ENCODE measurements around the gene RAB38. TPM values are rescaled to one million over a fixed set of nuclear protein-coding genes. Genes with fewer than 3 reads are reported as not detected.

RAB38 gene
- total RNA-seq, 1 experiment from 2014 or later: 7.3 TPM

DNA sequence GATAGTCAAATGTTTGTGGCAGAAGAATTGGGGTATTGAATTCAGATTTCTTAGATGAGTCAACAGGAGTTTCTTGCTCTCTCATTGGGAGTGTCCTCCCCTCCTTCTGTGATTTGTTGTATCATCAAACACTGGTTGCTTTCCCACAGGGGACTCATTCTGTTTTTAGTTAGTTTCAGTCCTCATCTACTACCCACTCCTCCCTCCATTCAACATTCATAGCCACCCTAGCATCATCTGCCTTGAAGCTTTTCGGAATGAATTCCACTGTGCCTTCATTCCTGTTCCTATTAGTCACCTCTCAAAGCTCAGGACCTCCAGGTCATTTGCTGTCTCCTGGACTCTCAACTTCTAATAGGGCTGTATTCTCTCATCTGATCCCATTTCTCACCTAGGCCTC is 31.5 kb upstream of the RAB38 start:
- H3K36me3 Mint-ChIP-seq (ENCODE audit: insufficient read depth, unreplicated experiment): no peaks in the 10 kb centered on the region
- TF ChIP-seq, protein P1, sequence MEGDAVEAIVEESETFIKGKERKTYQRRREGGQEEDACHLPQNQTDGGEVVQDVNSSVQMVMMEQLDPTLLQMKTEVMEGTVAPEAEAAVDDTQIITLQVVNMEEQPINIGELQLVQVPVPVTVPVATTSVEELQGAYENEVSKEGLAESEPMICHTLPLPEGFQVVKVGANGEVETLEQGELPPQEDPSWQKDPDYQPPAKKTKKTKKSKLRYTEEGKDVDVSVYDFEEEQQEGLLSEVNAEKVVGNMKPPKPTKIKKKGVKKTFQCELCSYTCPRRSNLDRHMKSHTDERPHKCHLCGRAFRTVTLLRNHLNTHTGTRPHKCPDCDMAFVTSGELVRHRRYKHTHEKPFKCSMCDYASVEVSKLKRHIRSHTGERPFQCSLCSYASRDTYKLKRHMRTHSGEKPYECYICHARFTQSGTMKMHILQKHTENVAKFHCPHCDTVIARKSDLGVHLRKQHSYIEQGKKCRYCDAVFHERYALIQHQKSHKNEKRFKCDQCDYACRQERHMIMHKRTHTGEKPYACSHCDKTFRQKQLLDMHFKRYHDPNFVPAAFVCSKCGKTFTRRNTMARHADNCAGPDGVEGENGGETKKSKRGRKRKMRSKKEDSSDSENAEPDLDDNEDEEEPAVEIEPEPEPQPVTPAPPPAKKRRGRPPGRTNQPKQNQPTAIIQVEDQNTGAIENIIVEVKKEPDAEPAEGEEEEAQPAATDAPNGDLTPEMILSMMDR (IDR thresholded peaks at IDR 0.05; ENCODE audit: unreplicated experiment): no peak

DNA sequence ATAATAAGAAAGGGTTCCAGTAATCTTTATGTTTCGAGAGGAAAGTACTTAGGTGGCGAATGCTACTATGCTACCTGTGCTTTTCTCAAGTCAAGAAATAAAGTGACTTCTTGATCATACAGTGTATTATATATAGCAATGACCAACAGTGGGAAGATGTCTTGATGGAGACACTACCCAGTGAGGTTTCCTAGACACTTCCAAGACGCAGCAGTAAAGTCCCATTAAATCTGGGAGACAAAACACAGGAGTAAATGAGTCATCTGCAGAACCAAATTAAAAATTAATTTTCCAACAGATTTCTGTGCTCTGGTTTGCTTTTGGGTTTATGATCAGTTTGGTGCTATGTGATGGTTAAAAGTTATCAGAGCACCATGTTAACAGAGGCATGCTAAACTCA is 29.1 kb upstream of the RAB38 start:
- no TSS peak for BruUV-seq (replicated peaks)
- H3K27ac Mint-ChIP-seq (ENCODE audit: unreplicated experiment): no peak overlapping the region
- TF ChIP-seq, protein P1 (IDR thresholded peaks at IDR 0.05; ENCODE audit: unreplicated experiment): no peak

More for the DNA sequence above, 31.5 kb upstream of the RAB38 start:
- peaks cover 9% of the 10 kb centered on the region for H3K4me1 Mint-ChIP-seq (ENCODE audit: low read depth, unreplicated experiment)
- intact Hi-C loops (cut with micrococcal nuclease; ENCODE audit: unreplicated experiment): no loop called here
- H3K4me3 Mint-ChIP-seq (ENCODE audit: low read depth, unreplicated experiment): no peak overlapping the region
- H3K27me3 Mint-ChIP-seq (ENCODE audit: unreplicated experiment): no peaks in the 10 kb centered on the region
- no peak for DNase-seq
- no TSS peak for BruUV-seq (replicated peaks)
- no peak overlapping the region for H3K27ac Mint-ChIP-seq (ENCODE audit: unreplicated experiment)
- H3K9me3 Mint-ChIP-seq (ENCODE audit: low read depth, unreplicated experiment): peaks cover 3% of the 10 kb centered on the region
- CTCF ChIA-PET: no interaction called here

DNA sequence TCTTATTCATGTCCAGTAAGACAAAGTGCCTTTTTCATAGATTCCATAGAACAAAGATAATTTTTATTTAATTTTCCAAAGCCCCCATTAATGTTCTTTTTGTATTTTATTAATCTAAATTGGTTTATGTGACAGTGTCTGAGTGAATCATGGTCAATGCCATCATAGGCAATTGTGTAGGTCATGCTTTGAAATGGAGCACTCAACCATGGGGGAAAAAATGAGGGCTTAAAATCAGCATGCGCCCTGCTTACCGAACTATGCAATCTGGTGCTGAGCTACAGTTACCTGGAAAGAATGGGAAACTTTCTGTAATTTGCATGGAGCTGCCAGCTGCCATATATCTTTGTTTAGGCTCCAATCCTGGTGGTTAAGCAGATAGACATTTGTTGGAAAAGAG is 28.4 kb upstream of the RAB38 start:
- intact Hi-C loops (cut with micrococcal nuclease; ENCODE audit: unreplicated experiment): no loop called here
- Mint-ChIP-seq H3K36me3 (ENCODE audit: insufficient read depth, unreplicated experiment) (no peaks in the 10 kb centered on the region), H3K9me3 (ENCODE audit: low read depth, unreplicated experiment) (no peaks in the 10 kb centered on the region), H3K27ac (ENCODE audit: unreplicated experiment) (no peak overlapping the region), H3K4me1 (ENCODE audit: low read depth, unreplicated experiment) (peaks cover 1% of the 10 kb centered on the region), H3K4me3 (ENCODE audit: low read depth, unreplicated experiment) (no peak overlapping the region), H3K27me3 (ENCODE audit: unreplicated experiment) (no peaks in the 10 kb centered on the region)
- no peak for DNase-seq
- CTCF ChIA-PET: no interaction called here
- BruUV-seq (replicated peaks): no TSS peak
- TF ChIP-seq, protein P1 (IDR thresholded peaks at IDR 0.05; ENCODE audit: unreplicated experiment): no peak

More for the DNA sequence above, 29.1 kb upstream of the RAB38 start:
- DNase-seq: no peak
- H3K9me3 Mint-ChIP-seq (ENCODE audit: low read depth, unreplicated experiment): peaks cover 3% of the 10 kb centered on the region
- intact Hi-C loops (cut with micrococcal nuclease; ENCODE audit: unreplicated experiment): no loop called here
- H3K4me1 Mint-ChIP-seq (ENCODE audit: low read depth, unreplicated experiment): peaks cover 9% of the 10 kb centered on the region
- CTCF ChIA-PET: no interaction called here
- H3K4me3 Mint-ChIP-seq (ENCODE audit: low read depth, unreplicated experiment): no peak overlapping the region
- no peaks in the 10 kb centered on the region for H3K36me3 Mint-ChIP-seq (ENCODE audit: insufficient read depth, unreplicated experiment)
- no peaks in the 10 kb centered on the region for H3K27me3 Mint-ChIP-seq (ENCODE audit: unreplicated experiment)

DNA sequence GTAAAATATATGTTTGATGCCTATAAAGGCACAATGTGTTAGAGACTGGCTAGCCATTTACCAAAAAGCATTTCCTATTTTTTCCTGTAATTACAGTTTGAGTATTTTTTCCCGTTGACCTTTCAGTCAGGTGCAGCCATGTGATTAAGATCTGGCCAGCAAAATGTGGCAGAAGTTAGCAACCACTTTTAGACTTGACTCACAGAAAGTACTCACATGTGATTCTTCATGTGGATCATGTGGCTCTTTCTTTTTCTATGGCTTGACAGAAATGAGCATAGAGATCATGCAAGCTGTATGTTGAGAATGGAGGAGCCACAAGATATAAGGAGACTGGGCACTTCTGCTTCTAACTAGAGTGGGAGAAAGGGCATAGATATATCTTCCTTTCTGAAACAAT is 27.3 kb upstream of the RAB38 start:
- CTCF ChIA-PET: no interaction called here
- DNase-seq: no peak
- Mint-ChIP-seq H3K36me3 (ENCODE audit: insufficient read depth, unreplicated experiment) (no peaks in the 10 kb centered on the region), H3K27me3 (ENCODE audit: unreplicated experiment) (no peaks in the 10 kb centered on the region), H3K27ac (ENCODE audit: unreplicated experiment) (no peak overlapping the region), H3K4me3 (ENCODE audit: low read depth, unreplicated experiment) (no peak overlapping the region), H3K9me3 (ENCODE audit: low read depth, unreplicated experiment) (no peaks in the 10 kb centered on the region), H3K4me1 (ENCODE audit: low read depth, unreplicated experiment) (no peaks in the 10 kb centered on the region)
- TF ChIP-seq, protein P1 (IDR thresholded peaks at IDR 0.05; ENCODE audit: unreplicated experiment): no peak
- intact Hi-C loops (cut with micrococcal nuclease; ENCODE audit: unreplicated experiment): no loop called here
- no TSS peak for BruUV-seq (replicated peaks)

Data from Calu3 (cell line).